ENCODE data around the gene ALDH18A1.
"Not testable (repeated sequence)": the region's sequence is repeated elsewhere in the genome, so short reads cannot be mapped to it uniquely, and the experiment has no call there.

ALDH18A1 gene

GRCh38 chr10:95648138-95648537 lies 8.4 kb downstream of the ALDH18A1 start:
- no peak for DNase-seq

DNA sequence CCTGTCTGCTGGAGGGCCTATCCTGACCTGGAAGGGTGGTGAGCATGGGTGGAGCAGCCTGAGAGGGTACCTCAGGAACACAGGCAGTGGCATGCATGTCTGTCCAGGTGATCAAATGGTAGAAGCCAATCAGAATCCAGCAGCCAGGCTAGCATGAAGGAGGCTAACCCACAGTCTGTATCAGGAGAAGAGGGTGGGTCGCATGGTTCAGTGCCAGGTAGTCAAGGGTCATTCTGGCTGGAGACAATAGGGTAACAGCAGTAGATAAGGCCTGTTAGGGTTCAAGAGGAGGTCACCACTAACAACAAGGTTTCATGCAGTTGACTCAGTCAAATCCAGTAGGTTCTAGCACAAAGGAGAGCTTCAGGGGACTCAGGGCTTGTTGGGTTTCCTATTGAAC lies 10.4 kb downstream of the ALDH18A1 start:
- DNase-seq = no peak

DNA sequence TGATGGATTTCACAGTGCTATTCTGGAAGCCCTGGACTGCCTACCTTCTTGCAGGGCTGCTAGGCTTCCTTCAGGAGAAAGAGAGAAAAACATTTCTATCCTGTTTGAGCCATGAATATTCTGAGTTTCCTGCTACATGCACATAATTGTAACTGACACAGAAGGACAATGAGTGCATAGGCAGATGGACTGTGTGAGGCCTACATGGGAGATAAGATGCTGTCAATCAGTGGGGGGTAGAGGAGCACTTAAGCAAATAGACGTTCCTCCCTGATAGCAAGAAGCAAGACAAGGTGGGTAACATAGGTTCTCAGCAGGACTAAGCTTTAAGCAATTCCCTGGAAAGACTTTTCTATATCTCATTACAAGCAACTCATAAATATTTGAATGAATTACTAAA lies 11.6 kb downstream of the ALDH18A1 start:
- no peak for DNase-seq

DNA sequence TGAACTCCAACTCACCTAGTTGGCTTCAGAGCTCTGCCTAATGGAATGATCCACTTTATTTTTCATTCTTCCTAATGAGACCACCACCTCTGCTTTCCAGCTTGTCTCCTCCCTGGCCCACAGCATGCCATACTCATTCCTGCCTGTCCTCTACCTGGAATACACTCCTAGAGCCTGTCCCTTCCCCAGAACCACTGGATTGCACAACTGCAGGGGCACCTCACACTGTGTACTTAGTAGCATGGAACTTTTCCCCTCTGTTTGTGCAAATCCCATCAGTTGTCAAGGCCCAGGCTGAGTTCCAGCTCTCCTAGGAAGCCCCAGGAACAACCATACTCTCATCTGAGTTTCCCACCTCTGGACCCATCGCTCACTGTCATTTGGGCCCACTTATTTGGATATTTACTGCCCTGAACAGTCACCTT lies 15.6 kb downstream of the ALDH18A1 start:
- no peak for DNase-seq

GRCh38 chr10:95637911-95638310 lies 18.6 kb downstream of the ALDH18A1 start:
- DNase-seq = no peak

DNA sequence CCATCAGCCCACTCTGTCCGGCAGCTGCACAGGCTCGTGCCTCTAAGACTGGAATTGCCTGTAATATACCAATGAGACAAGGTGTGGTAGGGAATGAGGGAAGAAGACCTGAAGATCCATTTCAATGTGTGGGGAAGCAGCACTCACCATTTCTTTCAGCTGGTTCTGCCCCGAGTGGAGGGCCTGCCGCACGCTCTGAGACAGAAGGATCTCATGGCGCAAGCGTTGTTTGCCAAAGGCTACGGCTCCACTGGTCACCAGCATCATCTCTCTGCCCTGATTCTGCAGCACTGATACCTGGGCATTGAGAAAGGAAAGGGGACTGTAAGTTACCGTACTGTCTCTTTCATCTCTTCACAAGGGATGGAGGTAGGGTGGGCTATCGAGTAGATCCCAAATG lies 19.4 kb downstream of the ALDH18A1 start:
- DNase-seq = no peak

DNA sequence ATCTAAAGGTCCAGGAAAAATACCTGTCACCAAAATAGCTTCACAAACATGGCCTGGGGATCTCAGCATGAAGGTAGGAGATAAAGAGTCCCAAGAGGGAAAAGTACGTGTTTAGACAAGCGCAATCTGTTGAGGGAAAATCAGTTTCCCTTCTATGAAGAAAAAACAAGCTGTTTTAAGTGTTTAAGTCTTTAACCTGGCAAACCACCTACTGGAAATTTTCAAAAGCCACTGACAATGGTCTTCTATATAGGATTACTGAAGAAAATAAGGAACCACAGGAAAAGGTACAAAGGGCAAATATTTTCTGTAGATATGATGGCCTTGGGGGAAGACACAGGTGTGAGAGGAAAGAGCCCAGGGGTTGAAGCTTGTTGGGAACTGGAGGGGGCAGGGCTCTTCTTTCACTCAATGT lies 21.2 kb downstream of the ALDH18A1 start:
- no peak for DNase-seq

GRCh38 chr10:95628786-95629185 lies 27.7 kb downstream of the ALDH18A1 start:
- no peak for DNase-seq

DNA sequence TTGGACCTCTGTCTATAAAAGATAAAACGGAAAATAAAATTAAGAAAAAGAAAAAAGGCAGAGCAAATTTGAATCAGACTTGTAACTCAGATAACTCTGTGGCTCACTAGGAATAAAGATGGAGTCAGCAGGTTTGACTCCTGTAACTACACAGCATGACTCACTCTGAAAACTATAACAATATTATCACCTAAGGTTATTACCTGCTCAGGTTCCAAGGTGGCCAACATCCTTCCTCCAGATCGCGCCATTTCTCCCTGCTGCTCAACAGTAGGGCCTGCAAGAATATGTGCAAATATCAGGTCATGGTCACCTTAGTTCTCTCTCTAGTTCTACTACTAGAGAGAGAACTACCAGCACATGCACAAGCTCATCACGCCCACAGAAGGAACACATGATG lies 30.0 kb downstream of the ALDH18A1 start:
- DNase-seq = no peak

DNA sequence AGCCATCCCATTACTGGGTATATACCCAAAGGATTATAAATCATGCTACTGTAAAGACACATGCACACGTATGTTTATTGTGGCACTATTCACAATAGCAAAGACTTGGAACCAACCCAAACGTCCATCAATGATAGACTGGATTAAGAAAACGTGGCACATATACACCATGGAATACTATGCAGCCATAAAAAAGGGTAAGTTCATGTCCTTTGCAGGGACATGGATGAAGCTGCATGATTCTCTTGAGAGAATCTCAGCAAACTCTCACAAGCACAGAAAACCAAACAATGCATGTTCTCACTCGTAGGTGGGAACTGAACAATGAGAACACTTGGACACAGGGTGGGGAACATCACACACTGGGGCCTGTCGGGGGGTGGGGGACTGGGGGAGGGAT lies 36.1 kb downstream of the ALDH18A1 start:
- not testable (repeated sequence) for DNase-seq

DNA sequence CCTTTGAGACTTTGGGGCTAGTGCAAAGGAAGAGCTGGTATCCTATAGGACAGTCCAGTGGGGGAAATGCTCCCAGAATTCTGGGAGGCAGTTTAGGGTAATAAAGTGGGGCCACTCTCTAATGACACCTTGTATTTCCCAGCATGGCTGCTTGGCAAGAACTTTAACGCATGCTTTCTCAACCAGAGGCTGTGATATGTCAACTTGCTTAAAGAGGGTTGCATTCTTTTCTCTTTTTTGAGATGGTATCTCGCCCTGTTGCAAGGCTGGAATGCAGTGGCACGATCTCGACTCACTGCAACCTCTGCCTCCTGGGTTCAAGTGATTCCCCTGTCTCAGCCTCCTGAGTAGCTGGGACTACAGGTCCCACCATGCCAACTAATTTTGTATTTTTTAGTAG lies 38.4 kb downstream of the ALDH18A1 start:
- DNase-seq = no peak

DNA sequence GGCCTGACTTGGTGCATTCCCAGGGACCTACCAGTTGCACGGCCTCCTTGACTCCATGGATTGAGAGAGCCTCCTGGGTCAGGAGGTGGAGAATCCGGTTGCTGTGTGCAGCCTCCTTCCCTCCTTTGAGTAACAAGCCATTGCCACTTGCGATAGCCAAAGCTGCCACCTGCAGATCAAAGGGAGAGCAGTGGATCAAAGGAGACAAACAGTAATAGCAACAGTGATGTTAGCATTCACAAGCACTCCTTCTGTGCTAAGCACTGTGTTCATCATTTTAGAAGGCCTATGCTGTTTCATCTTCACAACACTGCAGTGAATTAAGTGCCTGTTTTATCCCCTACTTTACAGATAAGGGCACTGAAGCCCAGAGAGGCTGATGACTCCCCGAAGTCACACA lies 40.1 kb downstream of the ALDH18A1 start:
- DNase-seq = no peak

- no peak for DNase-seq
These were observed 43.2 kb downstream of the ALDH18A1 start for GRCh38 chr10:95613330-95613729.

GRCh38 chr10:95610727-95611126 lies 45.8 kb downstream of the ALDH18A1 start:
- DNase-seq = no peak

- DNase-seq = no peak
These were observed 49.6 kb downstream of the ALDH18A1 start for GRCh38 chr10:95606922-95607321.

- no peak for DNase-seq
These were observed 51.3 kb downstream of the ALDH18A1 start for GRCh38 chr10:95605163-95605562.

DNA sequence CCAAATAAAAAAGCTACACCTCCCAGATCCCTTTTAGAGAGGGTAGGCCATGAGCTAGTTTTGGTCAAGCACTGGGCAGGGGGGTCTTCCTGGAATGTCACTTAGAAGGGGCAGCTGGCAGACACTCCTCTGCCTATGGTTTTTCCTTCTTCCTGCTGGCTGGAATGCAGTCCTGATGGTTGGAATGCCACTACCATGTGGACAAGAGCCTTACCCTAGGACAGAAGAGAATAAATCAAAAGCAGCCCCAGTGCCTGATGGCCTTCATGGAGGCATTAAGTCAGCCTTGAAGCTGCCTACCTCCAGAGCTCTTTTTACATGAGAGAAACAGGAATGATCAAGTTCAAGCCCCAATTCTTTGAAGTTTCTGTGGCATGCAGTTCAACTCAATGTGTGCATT lies 51.9 kb downstream of the ALDH18A1 start:
- no peak for DNase-seq

GRCh38 chr10:95602382-95602781 lies 54.1 kb downstream of the ALDH18A1 start:
- DNase-seq = no peak

DNA sequence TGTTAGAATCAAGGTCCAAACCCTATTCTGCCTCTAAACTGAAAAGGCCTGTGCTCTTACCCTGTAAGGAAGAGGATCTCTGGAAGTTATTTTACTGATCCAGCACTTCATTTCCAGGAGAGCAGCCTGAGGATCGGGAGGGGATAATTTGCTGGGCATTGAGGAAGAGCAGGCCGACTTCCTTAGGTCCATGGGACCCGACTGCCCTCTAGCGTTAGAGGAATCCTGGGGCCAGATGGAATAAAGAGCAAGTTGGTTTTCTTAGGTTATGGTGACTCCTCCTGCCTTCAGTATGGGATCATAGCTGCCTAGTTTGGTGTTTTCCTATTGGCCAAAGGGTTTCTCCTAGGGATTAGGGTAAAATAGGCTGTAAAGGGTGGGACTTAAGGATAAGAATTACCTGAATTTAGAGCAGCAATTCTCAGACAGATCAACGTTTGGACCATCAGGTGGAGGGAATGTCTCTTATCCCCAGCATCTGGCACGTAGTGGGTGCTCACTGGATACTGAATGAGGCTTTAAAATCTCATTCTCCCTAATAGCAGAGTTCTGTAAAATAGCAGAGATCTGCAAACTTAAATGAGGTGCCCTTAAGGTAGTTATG lies 55.3 kb downstream of the ALDH18A1 start:
- DNase-seq = peak in 1 of 2 experiments; percentile 82

DNA sequence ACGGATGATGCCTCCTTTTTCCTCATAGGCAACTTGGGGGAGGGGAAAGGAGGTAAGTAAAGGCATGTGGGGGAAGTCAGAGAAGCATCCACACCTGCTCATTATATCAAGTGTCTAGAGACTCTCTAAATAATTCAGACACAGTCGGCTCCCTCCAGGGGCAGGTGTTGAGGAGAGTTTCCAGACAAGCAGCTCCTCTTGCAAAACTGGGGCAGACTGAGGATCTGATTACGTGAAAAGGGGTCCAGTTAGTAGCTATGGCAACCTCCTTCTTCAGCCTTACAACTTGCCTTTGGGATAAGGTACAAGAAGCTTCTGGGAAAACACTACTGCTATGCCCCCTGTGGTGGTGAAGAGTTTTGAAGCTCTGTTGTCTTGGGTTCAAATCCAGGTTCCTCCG lies 56.4 kb downstream of the ALDH18A1 start:
- no peak for DNase-seq

GRCh38 chr10:95597788-95598187 lies 58.7 kb downstream of the ALDH18A1 start:
- no peak for DNase-seq

DNA sequence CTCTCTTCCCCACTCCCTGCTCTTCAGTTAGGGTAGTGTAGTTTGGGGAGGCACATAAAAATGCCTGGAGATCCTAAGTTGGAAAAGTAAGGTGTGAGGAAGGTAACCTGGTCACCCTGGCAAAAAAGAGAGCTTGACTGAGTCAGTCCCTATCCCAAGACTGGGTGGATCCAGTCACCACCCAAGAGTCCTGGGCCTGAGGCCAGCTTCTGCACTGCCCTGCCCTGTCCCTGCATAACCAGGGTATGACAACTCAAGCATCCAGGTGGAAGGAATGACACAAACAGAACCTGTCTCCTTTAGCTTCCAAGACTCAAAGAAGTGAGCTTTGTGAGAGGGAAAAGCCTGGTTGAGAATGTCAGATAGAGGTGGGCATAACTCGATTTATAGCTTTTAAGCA lies 68.5 kb downstream of the ALDH18A1 start:
- no peak for DNase-seq

DNA sequence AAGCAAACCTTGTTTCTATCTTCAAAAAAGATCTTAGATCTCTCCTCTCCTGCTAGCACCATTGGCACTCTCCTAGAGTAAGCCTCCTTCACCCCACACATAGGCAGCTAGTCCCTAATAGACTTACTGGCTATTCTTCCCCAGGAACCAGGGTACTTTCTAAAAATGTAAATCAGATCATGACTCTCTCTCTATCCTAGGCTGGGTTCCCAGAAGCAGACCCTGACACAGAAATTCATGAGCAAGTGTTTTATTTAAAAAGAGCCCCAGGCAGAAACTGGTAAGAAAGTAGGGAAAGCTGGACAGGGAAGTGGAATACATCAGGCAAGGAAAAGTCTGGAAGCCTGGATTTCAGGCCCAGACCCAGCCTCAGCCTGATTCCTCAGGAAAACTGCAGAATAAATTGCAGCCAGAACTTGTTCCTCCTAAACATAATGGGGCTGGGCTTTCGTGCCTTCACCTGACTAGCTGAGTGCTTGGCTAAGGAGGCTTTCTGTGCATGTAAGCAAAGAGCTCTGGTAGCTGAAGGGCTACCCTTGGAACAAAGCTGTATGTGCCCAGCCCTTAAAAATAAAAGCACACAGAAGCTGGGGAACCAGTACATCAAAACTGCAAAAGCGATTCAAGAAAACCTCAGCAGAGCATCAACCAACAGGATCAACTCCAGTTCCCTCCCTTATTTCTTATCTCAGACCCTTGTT lies 76.5 kb downstream of the ALDH18A1 start:
- no peak for DNase-seq

DNA sequence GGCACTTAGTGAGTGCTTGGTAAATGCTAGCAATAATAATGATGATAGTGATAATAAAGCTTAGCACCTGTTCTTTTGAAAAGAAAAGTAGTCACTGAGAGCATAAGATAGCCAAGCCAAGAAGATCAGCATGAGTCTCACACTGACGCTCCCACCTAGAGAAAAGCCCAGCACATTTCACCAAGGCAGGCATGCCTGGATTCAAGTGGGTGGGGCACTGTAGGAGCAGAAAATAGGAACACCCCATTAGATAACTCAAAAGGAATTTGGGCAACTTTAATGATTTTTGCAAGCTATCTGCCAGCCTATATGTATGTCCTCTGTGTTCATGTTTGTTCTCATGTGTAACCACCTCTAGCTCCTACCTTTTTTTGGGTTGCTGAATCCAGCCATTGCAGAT lies 77.2 kb downstream of the ALDH18A1 start:
- DNase-seq = no peak

DNA sequence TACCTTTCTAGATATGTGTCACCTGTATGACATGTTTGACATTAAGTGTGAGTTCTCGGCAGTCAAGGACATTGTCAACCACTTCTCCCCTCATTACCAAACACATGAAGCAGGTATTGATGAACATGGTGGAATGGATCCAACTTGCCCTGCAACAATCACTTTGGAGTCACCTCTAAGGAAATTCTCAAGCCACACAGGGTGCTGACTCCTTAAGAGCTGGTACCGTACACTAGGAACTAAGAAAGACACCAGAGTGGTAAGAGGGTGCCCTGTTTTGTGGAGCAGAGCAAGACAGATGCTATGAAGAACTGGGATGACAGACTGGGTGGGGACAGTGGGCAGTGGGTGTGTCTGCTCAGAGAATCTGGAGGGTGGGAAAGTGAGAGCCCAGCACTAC lies 77.9 kb downstream of the ALDH18A1 start:
- no peak for DNase-seq
